A549 (cell line): ENCODE data around the gene EML1. TPM values are rescaled to one million over a fixed set of nuclear protein-coding genes. Genes with fewer than 3 reads are reported as not detected.

Source experiments
- ATAC-seq, 2 experiments: fragments of 200-7000 bp in 1 of 2; fragments of >200 bp in 1 of 2; cut with Nextera tagmentation in 1 of 2; cut with Tn5 transposase in 1 of 2; 3 replicates each; pipeline versions ENCODE4 v1.8.0 to v1.9.1; 2018 to 2020; ENCODE audit warnings: mild to moderate bottlenecking in 1 of 2, moderate library complexity in 1 of 2
- CTCF ChIA-PET: fragments of 300-600 bp; sonication (Branson Sonifier 250); formaldehyde crosslinking; extraction: SDS; loops from one replicate; lab custom pipeline; 2021; ENCODE audit warnings: antibody characterized with exemption, inconsistent platforms; lab: Yijun Ruan, JAX
- POLR2A ChIA-PET: fragments of 350-600 bp; formaldehyde crosslinking; extraction: SDS; loops from one replicate; lab custom pipeline; 2021; ENCODE audit warnings: antibody characterized with exemption, inconsistent platforms; lab: Yijun Ruan, JAX
- DNase-seq, 2 experiments: peaks; one replicate each; pipeline versions ENCODE4 v3.0.0 to v3.0.0-alpha.2; 2011 to 2016; ENCODE audit warnings: low read depth in 1 of 2, low spot score in 1 of 2
- FAIRE-seq: peaks from 2 replicates; lab custom pipeline; 2011; peaks lifted over from hg19 to GRCh38; lab: Jason Lieb, UNC
- H3K27ac ChIP-seq, 2 experiments: fragments of >200 bp; sonication (Bioruptor Twin); formaldehyde crosslinking; 3 replicates each; pipeline ENCODE4 v1.5.1; 2016 to 2017
- H3K4me1 ChIP-seq: fragments of >200 bp; sonication (Bioruptor Twin); formaldehyde crosslinking; 3 replicates; pipeline ENCODE4 v1.6.1; 2016
- H3K4me2 ChIP-seq: fragments of >200 bp; sonication (Bioruptor Twin); formaldehyde crosslinking; 3 replicates; pipeline ENCODE4 v1.6.1; 2016
- H3K4me3 ChIP-seq: fragments of >200 bp; sonication (Bioruptor Twin); formaldehyde crosslinking; 3 replicates; pipeline ENCODE4 v1.5.1; 2016
- H3K9me3 ChIP-seq: fragments of >200 bp; sonication (Bioruptor Twin); formaldehyde crosslinking; 3 replicates; pipeline ENCODE4 v1.6.1; 2016
- BCL3 ChIP-seq: fragments of >200 bp; sonication (Bioruptor Twin); formaldehyde crosslinking; IDR thresholded peaks from 3 replicates; pipeline ENCODE4 v1.6.1; 2016
- BHLHE40 ChIP-seq: IDR thresholded peaks from 2 replicates; pipeline ENCODE4 v1.6.1; 2012; ENCODE audit warnings: low read depth, low read length, inconsistent platforms
- CBX2 ChIP-seq: fragments of 200-600 bp; sonication (generic); IDR thresholded peaks from 2 replicates; pipeline ENCODE4 v1.6.1; 2016; ENCODE audit warnings: low read depth, mild to moderate bottlenecking, borderline replicate concordance
- CBX8 ChIP-seq: fragments of 200-600 bp; sonication (generic); IDR thresholded peaks from 2 replicates; pipeline ENCODE4 v1.6.1; 2016
- CHD4 ChIP-seq: fragments of 200-600 bp; sonication (generic); IDR thresholded peaks from 2 replicates; pipeline ENCODE4 v1.6.1; 2016; ENCODE audit warnings: antibody characterized with exemption, mild to moderate bottlenecking, borderline replicate concordance
- EHF ChIP-seq: fragments of 250-450 bp; sonication (Bioruptor Pico); IDR thresholded peaks from 2 replicates; pipeline ENCODE4 v1.5.0; 2020; ENCODE audit warnings: mild to moderate bottlenecking
- EP300 ChIP-seq, 2 experiments: fragments of >200 bp; sonication (Bioruptor Twin); formaldehyde crosslinking; IDR thresholded peaks; 2 replicates in 1 of 2; 3 replicates in 1 of 2; pipeline ENCODE4 v1.6.1; 2016 to 2017
- ESRRA ChIP-seq: fragments of 150-350 bp; IDR thresholded peaks from 2 replicates; pipeline ENCODE4 v1.6.1; 2014; ENCODE audit warnings: mild to moderate bottlenecking, low read length, borderline replicate concordance
- FOSL2 ChIP-seq, 2 experiments: fragments of 450-650 bp in 1 of 2; fragments of >200 bp in 1 of 2; sonication (Bioruptor Twin) in 1 of 2; formaldehyde crosslinking; IDR thresholded peaks; 2 replicates each; pipeline versions ENCODE4 v1.5.0 to v1.6.1; 2016 to 2020; ENCODE audit warnings: mild to moderate bottlenecking in 1 of 2, moderate library complexity in 1 of 2
- FOXS1 ChIP-seq: fragments of 250-450 bp; sonication (Bioruptor Pico); IDR thresholded peaks from 2 replicates; pipeline ENCODE4 v1.5.0; 2020; ENCODE audit warnings: mild to moderate bottlenecking, moderate library complexity
- HEYL ChIP-seq: fragments of 250-450 bp; sonication (Bioruptor Pico); IDR thresholded peaks from 2 replicates; pipeline ENCODE4 v1.8.0; 2021; ENCODE audit warnings: mild to moderate bottlenecking, moderate library complexity
- HOXB13 ChIP-seq: fragments of 250-450 bp; sonication (Bioruptor Pico); IDR thresholded peaks from 2 replicates; pipeline ENCODE4 v1.5.0; 2020; ENCODE audit warnings: low read depth, mild to moderate bottlenecking, moderate library complexity
- JUN ChIP-seq, 2 experiments: fragments of >200 bp; sonication (Bioruptor Twin); formaldehyde crosslinking; IDR thresholded peaks; 2 replicates in 1 of 2; 3 replicates in 1 of 2; pipeline ENCODE4 v1.6.1; 2016 to 2017
- MAFK ChIP-seq: fragments of 450-650 bp; IDR thresholded peaks from 2 replicates; pipeline ENCODE4 v1.6.1; 2014; ENCODE audit not compliant: partially characterized antibody
- POLR2A ChIP-seq: IDR thresholded peaks from 2 replicates; pipeline ENCODE4 v1.6.1; 2012; ENCODE audit warnings: mild to moderate bottlenecking, low read length
- RAD21 ChIP-seq, 2 experiments: fragments of >200 bp in 1 of 2; sonication (Bioruptor Twin) in 1 of 2; formaldehyde crosslinking in 1 of 2; IDR thresholded peaks in 1 of 2; conservative IDR thresholded peaks in 1 of 2; 2 replicates in 1 of 2; 3 replicates in 1 of 2; pipeline ENCODE4 v1.6.1; 2012 to 2018; ENCODE audit warnings: inconsistent platforms in 1 of 2
- RCOR1 ChIP-seq: fragments of 150-350 bp; IDR thresholded peaks from 2 replicates; pipeline ENCODE4 v1.6.1; 2014; ENCODE audit warnings: antibody characterized with exemption, low read length, low read depth
- REST ChIP-seq: fragments of 200-600 bp; sonication (generic); IDR thresholded peaks from 2 replicates; pipeline ENCODE4 v1.6.1; 2016; ENCODE audit warnings: antibody characterized with exemption, mild to moderate bottlenecking, moderate library complexity
- RFX5 ChIP-seq: fragments of 450-650 bp; IDR thresholded peaks from 2 replicates; pipeline ENCODE4 v1.7.1; 2014; ENCODE audit warnings: antibody characterized with exemption, mild to moderate bottlenecking, moderate library complexity
- RNF2 ChIP-seq: fragments of 200-600 bp; sonication (generic); IDR thresholded peaks from 2 replicates; pipeline ENCODE4 v1.6.1; 2016; ENCODE audit warnings: low read depth, mild to moderate bottlenecking, antibody characterized with exemption, moderate library complexity, borderline replicate concordance
- SMC3 ChIP-seq: fragments of >200 bp; sonication (Bioruptor Twin); formaldehyde crosslinking; IDR thresholded peaks from 3 replicates; pipeline ENCODE4 v1.6.1; 2018; ENCODE audit warnings: inconsistent platforms
- TFCP2L1 ChIP-seq: fragments of 250-450 bp; sonication (Bioruptor Pico); IDR thresholded peaks from 2 replicates; pipeline ENCODE4 v1.5.0; 2021; ENCODE audit warnings: mild to moderate bottlenecking
- TP53 ChIP-seq: fragments of 250-450 bp; sonication (Bioruptor Pico); IDR thresholded peaks from 2 replicates; pipeline ENCODE4 v1.5.0; 2021; ENCODE audit warnings: mild to moderate bottlenecking, moderate library complexity
- USF2 ChIP-seq: fragments of 450-650 bp; IDR thresholded peaks from 2 replicates; pipeline ENCODE4 v1.6.1; 2014; ENCODE audit warnings: antibody characterized with exemption
- ZC3H11A ChIP-seq: fragments of 450-650 bp; IDR thresholded peaks from 2 replicates; pipeline ENCODE4 v1.6.1; 2014; ENCODE audit warnings: antibody characterized with exemption, mild to moderate bottlenecking
- ZSCAN20 ChIP-seq: fragments of 250-450 bp; sonication (Bioruptor Pico); IDR thresholded peaks from 2 replicates; pipeline ENCODE4 v1.8.0; 2022; ENCODE audit warnings: mild to moderate bottlenecking, moderate library complexity
- WGBS: methylation state at CpG from one replicate; pipeline ENCODE4 v1.1.6; 2017; ENCODE audit errors: missing lambda C conversion rate; 5-methylcytosine and 5-hydroxymethylcytosine counted together
- polyA plus RNA-seq, 4 experiments: library from polyadenylated mRNA; depleted of rRNA in 3 of 4; stranded (reverse); fragments of >200 nt; fragmentation: RNase III in 1 of 4; extraction: RNeasy Plus Mini Kit Qiagen cat#74134 plus additional on column Dnase treatment in 1 of 4; gene quantifications; 2 replicates in 3 of 4; 3 replicates in 1 of 4; pipeline ENCODE4 v1.2.3, GENCODE V29; 2011 to 2017
- TF ChIP-seq, protein P1 (sequence below): fragments of >200 bp; sonication (Bioruptor Twin); formaldehyde crosslinking; IDR thresholded peaks from 3 replicates; pipeline ENCODE4 v1.5.1; 2016
- TF ChIP-seq, protein P2 (sequence below): IDR thresholded peaks from 2 replicates; pipeline ENCODE4 v1.6.1; 2012

Gene EML1
- polyA plus RNA-seq, 2 of the 4 experiments (the other 2 are of a cell fraction): 29.7 to 30.8 TPM

GRCh38 chr14:99899578-99900178 lies 106.5 kb downstream of the EML1 start (continued):
- TF ChIP-seq, protein P1, sequence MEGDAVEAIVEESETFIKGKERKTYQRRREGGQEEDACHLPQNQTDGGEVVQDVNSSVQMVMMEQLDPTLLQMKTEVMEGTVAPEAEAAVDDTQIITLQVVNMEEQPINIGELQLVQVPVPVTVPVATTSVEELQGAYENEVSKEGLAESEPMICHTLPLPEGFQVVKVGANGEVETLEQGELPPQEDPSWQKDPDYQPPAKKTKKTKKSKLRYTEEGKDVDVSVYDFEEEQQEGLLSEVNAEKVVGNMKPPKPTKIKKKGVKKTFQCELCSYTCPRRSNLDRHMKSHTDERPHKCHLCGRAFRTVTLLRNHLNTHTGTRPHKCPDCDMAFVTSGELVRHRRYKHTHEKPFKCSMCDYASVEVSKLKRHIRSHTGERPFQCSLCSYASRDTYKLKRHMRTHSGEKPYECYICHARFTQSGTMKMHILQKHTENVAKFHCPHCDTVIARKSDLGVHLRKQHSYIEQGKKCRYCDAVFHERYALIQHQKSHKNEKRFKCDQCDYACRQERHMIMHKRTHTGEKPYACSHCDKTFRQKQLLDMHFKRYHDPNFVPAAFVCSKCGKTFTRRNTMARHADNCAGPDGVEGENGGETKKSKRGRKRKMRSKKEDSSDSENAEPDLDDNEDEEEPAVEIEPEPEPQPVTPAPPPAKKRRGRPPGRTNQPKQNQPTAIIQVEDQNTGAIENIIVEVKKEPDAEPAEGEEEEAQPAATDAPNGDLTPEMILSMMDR: peak; percentile 50
- TF ChIP-seq ZSCAN20 (no peak), FOSL2 (IDR thresholded peaks at IDR 0.05) (no peak), FOSL2 (CRISPR knock-in tag; IDR thresholded peaks at IDR 0.05) (no peak), TFCP2L1 (no peak), EP300 (IDR thresholded peaks at IDR 0.05) (no peak), CBX2 (no peak), USF2 (no peak)

DNA sequence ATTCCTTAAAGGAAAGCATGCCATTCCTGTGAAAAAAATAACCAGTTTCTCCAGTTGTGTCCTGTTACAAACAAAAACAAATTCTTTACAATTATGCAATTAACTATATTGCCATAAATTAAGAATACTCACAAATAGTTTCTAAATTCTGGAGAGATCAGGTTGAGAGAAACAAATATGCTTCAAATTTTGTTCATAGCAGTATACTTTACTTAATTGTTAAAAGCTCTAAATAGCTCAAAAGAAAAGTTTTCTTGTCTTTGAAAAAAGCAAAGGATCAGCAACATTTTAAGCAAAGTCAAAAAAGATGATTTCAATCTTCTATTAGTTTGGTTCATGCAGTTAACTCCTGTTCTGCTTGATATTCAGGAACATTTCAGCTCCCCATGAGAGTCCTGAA lies 109.7 kb downstream of the EML1 start:
- Histone ChIP-seq H3K4me3 (no peak overlapping the region), H3K27ac (no peak overlapping the region), H3K4me1 (no peaks in the 10 kb centered on the region)
- no peak for DNase-seq
- no peak for ATAC-seq
- TF ChIP-seq RCOR1: no peak
- TF ChIP-seq SMC3: no peak
- TF ChIP-seq CHD4: no peak
- no peak for TF ChIP-seq CBX8
- no peak for TF ChIP-seq FOXS1 (CRISPR knock-in tag)
- TF ChIP-seq EHF: no peak
- TF ChIP-seq ZC3H11A: no peak
- no peak for TF ChIP-seq JUN (IDR thresholded peaks at IDR 0.05)
- TF ChIP-seq RFX5: no peak
- TF ChIP-seq, protein P2, sequence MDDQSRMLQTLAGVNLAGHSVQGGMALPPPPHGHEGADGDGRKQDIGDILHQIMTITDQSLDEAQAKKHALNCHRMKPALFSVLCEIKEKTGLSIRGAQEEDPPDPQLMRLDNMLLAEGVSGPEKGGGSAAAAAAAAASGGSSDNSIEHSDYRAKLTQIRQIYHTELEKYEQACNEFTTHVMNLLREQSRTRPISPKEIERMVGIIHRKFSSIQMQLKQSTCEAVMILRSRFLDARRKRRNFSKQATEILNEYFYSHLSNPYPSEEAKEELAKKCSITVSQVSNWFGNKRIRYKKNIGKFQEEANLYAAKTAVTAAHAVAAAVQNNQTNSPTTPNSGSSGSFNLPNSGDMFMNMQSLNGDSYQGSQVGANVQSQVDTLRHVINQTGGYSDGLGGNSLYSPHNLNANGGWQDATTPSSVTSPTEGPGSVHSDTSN: no peak
- TF ChIP-seq MAFK: no peak
- no peak for TF ChIP-seq TP53
- TF ChIP-seq RNF2: no peak
- TF ChIP-seq HOXB13 (CRISPR knock-in tag): no peak
- no peak for TF ChIP-seq POLR2A
- no peak for TF ChIP-seq HEYL (CRISPR knock-in tag)
- TF ChIP-seq RAD21 (conservative IDR thresholded peaks at IDR 0.05 in 1 of 2, IDR thresholded peaks at IDR 0.05 in 1 of 2): no peak
- no peak for TF ChIP-seq BHLHE40
- TF ChIP-seq, all 56 proteins: peak for 0
- FAIRE-seq: no peak
- Histone ChIP-seq H3K9me3 (no peaks in the 10 kb centered on the region), H3K4me2 (no peak overlapping the region)
- POLR2A ChIA-PET: no interaction called here
- CTCF ChIA-PET: no interaction called here

DNA sequence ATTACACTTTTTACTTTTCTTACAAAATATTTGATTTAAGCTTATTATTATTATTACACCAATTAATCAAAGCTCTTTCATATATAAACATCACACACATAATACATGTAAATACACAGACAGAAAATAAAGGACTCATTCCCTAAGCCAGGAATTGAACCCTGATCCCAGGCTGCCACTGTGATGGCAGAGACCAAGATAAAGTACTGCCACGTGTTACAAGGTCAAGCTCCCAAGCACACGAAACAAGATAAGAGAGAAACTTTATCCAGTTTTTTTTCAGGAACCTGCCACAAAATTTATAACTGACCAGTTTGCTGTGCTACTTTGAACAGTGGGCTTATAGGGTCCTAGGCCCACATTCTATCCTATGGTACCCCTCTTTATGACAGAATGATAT lies 111.3 kb downstream of the EML1 start:
- no peaks in the 10 kb centered on the region for H3K9me3 ChIP-seq
- FAIRE-seq: no peak
- TF ChIP-seq FOXS1 (CRISPR knock-in tag) (no peak), BCL3 (no peak), REST (no peak), ESRRA (no peak), HEYL (CRISPR knock-in tag) (no peak)
- TF ChIP-seq, all 56 proteins: peak for 0
- Histone ChIP-seq H3K27ac (no peak overlapping the region), H3K4me2 (no peak overlapping the region), H3K4me3 (no peak overlapping the region), H3K4me1 (peaks cover 5% of the 10 kb centered on the region)
- ATAC-seq (no peak), DNase-seq (no peak)
- WGBS: 82% methylated on average over 2 of the region's 2 CpGs
- ChIA-PET CTCF (interaction anchor here (0.6 to 1.9 kb wide), 9 partner anchors 8 to 364 kb away, joined by 3 to 5 read pairs (median 4); no protein-coding TSS in a partner anchor), POLR2A (interaction anchor here (0.7 kb wide), 1 partner anchor 424 kb away, joined by 3 read pairs; the partner anchor contains the start of genes CCNK and SETD3)
